PC-3 (cell line): Measurements from ENCODE around the gene FAM47C.

Experiments
- CTCF ChIP-seq: fragments of 300-600 bp; sonication (generic); conservative IDR thresholded peaks from 2 replicates; pipeline ENCODE4 v1.5.1; 2017; ENCODE audit warnings: antibody characterized with exemption, low read depth, mild to moderate bottlenecking, low read length
- EZH2phosphoT487 ChIP-seq: fragments of 300-600 bp; sonication (generic); IDR thresholded peaks from 2 replicates; pipeline ENCODE4 v1.6.1; 2018; ENCODE audit warnings: mild to moderate bottlenecking, antibody characterized with exemption, low read length, borderline replicate concordance

DNA sequence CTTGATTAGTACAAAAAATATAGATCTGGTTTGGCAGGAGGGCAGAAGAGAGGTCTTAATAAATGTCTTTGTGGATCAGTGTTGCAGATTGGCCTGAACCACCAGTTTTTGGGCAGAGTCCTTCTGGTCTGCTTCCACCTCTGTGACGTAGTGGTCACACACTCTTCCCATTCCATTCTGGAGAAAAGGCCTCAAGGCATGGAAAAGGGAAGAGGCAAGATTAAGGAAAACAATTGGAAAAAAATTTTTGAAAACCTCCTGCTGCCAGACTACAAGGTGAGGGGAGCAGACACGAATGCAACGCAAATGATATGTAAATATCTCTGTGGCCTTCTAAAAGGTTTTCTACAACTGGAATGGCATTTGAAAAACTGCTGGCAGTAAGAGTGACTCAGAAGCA is 24.3 kb upstream of the FAM47C start:
- no peak for TF ChIP-seq EZH2phosphoT487
- no peak for TF ChIP-seq CTCF
